Lower leg skin (tissue), 4 donors: ENCODE measurements around the gene BRD9. TPM values are rescaled to one million over a fixed set of nuclear protein-coding genes. Genes with fewer than 3 reads are reported as not detected.
A peak's percentile ranks its signal among the peaks of the same experiment; 100 is the strongest.
"Not testable (repeated sequence)": the region's sequence is repeated elsewhere in the genome, so short reads cannot be mapped to it uniquely, and the experiment has no call there.

Source experiments
- DNase-seq, 2 donors: peaks; one replicate each; pipeline ENCODE4 v3.0.0-alpha.2; 2019; ENCODE audit warnings: low spot score in 2 of 2
- H3K4me3 ChIP-seq: fragments of 200-600 bp; sonication (generic); 2 replicates; pipeline ENCODE4 v1.5.1; 2017; ENCODE audit warnings: mild to moderate bottlenecking, low read depth; ENCODE audit not compliant: poor library complexity, severe bottlenecking
- POLR2A ChIP-seq, 2 donors: fragments of 450-650 bp; IDR thresholded peaks; one replicate each; pipeline ENCODE4 v1.6.1; 2016 to 2017; ENCODE audit warnings: antibody characterized with exemption in 2 of 2, mild to moderate bottlenecking in 1 of 2, moderate library complexity in 1 of 2
- WGBS, 2 donors: methylation state at CpG; one replicate each; pipeline ENCODE4 v1.1.5; 2018; 5-methylcytosine and 5-hydroxymethylcytosine counted together
- intact Hi-C: fragments of 100-400 bp; cut with DNase I; formaldehyde crosslinking; loops from one replicate; pipeline ENCODE4 v1.15.0; 2023; ENCODE audit warnings: low total_unique reads
- total RNA-seq, 4 donors: library from RNA; depleted of rRNA; stranded (reverse); fragments of >200 nt; gene quantifications; one replicate each; pipeline ENCODE4 v1.1.0, GENCODE V29; 2016
- TF ChIP-seq, protein P1 (sequence below), 3 donors: fragments of 450-650 bp; IDR thresholded peaks; one replicate each; pipeline ENCODE4 v1.5.1; 2016; ENCODE audit warnings: antibody characterized with exemption in 3 of 3, mild to moderate bottlenecking in 3 of 3, moderate library complexity in 2 of 3

BRD9 gene
- total RNA-seq, 4 donors from 2014 or later: 27.5 to 49.6 (median 28.6) TPM

DNA sequence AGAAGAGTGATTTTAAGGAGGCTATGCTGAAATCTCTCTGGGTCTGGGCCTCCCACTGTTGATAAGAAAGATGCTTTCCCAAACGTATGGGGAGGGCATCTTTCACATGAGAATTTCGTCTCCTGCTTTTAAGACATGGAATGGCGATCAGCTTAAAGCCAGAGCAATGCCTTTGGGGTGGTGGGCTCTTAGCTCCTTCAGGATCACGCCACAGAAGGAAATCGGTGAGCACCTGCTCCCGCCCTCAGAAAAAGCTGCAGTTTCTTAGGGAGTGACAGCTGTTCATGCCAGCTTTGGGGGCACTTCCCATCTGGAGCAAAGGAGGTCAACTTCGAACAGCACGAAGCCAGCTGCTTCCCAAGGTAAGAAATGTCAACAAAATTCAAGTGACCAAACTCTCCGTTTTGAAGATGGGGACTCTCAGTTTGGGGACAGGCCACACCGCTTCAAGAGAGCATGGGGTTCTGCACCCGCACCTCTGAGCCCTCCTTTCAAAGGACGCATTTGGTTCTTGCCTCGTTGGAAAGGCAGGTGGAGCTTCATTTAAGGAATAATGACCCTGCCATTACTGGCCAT is 39.1 kb upstream of the BRD9 start:
- DNase-seq: peak in 1 of 2 donors; percentile 72
- H3K4me3 ChIP-seq: no peak overlapping the region
- TF ChIP-seq, protein P1, sequence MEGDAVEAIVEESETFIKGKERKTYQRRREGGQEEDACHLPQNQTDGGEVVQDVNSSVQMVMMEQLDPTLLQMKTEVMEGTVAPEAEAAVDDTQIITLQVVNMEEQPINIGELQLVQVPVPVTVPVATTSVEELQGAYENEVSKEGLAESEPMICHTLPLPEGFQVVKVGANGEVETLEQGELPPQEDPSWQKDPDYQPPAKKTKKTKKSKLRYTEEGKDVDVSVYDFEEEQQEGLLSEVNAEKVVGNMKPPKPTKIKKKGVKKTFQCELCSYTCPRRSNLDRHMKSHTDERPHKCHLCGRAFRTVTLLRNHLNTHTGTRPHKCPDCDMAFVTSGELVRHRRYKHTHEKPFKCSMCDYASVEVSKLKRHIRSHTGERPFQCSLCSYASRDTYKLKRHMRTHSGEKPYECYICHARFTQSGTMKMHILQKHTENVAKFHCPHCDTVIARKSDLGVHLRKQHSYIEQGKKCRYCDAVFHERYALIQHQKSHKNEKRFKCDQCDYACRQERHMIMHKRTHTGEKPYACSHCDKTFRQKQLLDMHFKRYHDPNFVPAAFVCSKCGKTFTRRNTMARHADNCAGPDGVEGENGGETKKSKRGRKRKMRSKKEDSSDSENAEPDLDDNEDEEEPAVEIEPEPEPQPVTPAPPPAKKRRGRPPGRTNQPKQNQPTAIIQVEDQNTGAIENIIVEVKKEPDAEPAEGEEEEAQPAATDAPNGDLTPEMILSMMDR (IDR thresholded peaks at IDR 0.05): no peak
- no peak for TF ChIP-seq POLR2A (IDR thresholded peaks at IDR 0.05)
- intact Hi-C loops: loop anchor here (10.0 kb wide), 1 partner anchor 213 kb away; no protein-coding TSS in a partner anchor
- 89 to 90% methylated on average over 13 of the region's 13 CpGs for WGBS, 2 donors

DNA sequence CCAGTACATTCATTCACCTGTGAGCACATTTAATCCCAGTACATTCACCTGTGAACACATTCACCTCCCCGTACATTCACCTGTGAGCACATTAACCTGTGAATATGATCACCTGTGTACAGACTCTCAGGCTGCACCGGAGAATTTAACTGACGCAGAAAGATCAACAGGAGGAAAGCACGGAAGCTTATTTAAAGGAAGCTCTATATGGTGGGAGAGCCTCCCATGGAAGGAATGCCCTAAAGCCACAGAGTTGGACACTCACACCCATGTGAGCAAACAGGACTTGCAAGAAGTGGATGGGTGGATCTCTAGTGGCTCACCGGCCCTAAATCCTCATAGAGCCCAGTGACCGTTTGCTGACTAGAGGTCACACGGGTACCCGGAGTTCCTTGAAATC is 38.3 kb upstream of the BRD9 start:
- WGBS, 2 donors: 83 to 85% methylated on average over 8 of the region's 8 CpGs
- no peak overlapping the region for H3K4me3 ChIP-seq
- no peak for DNase-seq
- TF ChIP-seq, protein P1 (IDR thresholded peaks at IDR 0.05): no peak
- TF ChIP-seq POLR2A (IDR thresholded peaks at IDR 0.05): no peak
- intact Hi-C loops: loop anchor here (10.0 kb wide), 1 partner anchor 214 kb away; no protein-coding TSS in a partner anchor

DNA sequence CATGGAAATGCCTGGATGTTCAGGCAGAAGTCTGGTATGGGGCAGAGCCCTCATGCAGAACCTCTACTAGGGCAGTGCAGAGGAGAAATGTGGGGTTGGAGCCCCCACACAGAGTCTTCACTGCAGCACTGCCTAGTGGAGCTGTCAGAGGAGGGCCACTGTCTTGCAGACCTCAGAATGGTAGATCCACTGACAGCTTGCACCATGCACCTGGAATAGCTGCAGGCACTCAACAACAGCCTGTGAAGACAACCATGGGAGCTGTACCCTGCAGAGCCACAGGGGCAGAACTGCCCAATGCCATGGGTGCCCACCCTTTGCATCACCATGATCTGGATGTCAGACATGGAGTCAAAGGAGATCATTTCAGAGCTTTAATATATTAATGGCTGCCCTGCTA is 37.0 kb upstream of the BRD9 start:
- intact Hi-C loops: no loop called here
- no peak overlapping the region for H3K4me3 ChIP-seq
- DNase-seq: peak in 1 of 2 donors; percentile 77
- TF ChIP-seq POLR2A (IDR thresholded peaks at IDR 0.05): no peak
- TF ChIP-seq, protein P1 (IDR thresholded peaks at IDR 0.05): no peak

DNA sequence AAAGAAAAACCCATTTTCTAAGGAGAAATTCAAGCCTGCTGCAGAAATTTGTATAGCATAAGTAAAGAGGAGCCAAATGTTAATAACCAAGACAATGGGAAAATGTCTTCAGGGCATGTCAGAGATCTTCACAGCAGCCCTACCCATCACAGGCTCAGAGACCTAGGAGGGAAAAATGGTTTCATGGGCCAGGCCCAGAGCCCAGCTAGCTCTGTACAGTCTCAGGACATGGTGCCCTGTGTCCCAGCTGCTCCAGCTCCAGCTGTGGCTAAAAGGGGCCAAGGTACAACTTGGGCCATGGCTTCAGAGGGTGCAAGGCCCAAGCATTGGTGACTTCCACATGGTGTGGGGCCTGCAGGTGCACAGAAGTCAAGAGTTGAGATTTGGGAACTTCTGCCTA is 36.6 kb upstream of the BRD9 start:
- H3K4me3 ChIP-seq, intact Hi-C loops: not testable (repeated sequence)
- DNase-seq: peak in 1 of 2 donors; percentile 29

DNA sequence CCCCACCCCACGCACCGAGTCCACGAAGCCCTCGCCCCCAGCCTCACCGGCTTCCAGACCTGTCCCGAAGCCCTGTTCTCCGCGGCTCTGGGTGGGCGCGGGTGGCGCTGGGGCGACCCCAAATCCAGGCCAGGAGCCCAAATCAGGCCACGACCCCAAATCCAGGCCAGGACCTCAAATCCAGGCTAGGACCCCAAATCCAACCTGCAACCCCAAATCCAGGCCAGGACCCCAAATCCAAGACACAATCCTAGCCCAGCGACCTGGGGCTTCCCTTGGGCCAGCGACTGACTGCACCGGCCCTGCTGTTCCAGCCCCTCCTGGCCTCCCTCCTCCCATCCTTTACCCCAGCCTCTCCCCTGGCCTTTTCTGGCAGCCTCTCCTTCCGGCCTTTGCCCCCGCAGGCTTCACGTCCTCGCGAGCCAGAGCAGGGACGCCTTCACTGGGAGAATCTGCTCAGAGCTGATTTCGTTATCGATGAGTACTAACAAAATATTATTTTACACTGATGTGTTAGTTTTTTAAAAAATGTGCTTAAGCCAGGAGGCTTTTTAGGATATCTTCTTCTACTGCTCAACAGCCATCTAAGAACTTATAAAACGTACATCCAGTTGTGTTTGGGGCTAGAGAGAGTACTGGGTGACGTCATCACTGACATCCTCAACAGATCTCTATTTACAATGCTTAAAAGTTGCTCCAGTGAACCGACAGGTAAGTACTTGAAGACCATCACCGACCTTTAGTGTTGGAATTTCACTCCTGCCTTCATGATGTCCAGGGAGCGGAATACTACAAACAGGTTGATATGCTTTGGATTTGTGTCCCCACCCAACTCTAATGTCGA is 34.8 kb upstream of the BRD9 start:
- no peak for TF ChIP-seq POLR2A (IDR thresholded peaks at IDR 0.05)
- TF ChIP-seq, protein P1 (IDR thresholded peaks at IDR 0.05): no peak
- intact Hi-C loops: no loop called here
- 79 to 81% methylated on average over 20 to 30 of the region's 30 CpGs for WGBS, 2 donors
- H3K4me3 ChIP-seq: no peak overlapping the region
- peak in 1 of 2 donors; percentile 80 for DNase-seq

DNA sequence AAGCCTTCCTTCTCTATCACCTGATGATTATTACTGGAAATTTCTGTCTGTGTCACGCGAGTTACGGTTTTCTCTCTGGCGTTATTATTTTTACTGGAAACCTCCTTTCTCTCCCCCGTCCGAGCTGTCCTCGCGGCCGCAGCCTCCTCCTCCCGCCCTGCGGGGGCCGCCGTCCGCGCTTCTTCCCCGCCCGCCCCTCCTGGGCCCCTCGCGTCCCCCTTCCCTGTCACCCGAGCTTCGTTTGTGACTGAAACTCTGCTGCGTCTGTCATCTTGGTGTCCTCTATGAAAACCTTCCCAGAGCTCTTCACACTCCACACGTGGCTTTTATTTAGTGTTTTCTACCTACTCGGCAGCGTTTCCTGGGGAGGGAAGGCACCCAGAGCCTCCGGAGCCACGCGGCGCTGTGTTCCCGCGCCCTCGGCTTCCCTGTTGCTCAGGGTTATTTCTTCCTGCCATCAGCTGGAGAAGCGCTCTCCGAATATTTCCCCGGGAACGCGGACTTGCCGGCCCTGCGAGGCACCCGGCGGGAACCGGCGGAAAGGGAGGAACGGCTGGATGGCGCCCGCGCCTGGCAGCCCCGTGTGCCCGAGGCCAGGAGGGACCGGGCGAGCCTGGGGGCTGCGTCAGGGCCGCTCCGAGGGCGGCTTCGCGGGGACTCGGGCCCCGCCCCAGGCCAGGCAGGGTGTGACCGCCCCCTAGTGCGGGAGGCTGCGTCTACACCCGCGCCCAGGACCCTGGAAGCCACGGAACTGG is 34.0 kb upstream of the BRD9 start:
- intact Hi-C loops: no loop called here
- DNase-seq: no peak
- TF ChIP-seq POLR2A (IDR thresholded peaks at IDR 0.05): no peak
- TF ChIP-seq, protein P1 (IDR thresholded peaks at IDR 0.05): no peak

More for the DNA sequence above, 34.0 kb upstream of the BRD9 start:
- 6 to 8% methylated on average over 60 to 63 of the region's 65 CpGs for whole genome bisulfite sequencing, 2 donors
- H3K4me3 ChIP-seq: no peak overlapping the region
